Epidermal melanocyte (primary cell): ENCODE measurements around the gene ACBD6.

Source experiments
- DNase-seq: peaks from one replicate; pipeline ENCODE4 v3.0.0; 2011; ENCODE audit warnings: low spot score; ENCODE audit not compliant: insufficient read length

The ACBD6 gene

GRCh38 chr1:180257486-180257885 lies 244.9 kb downstream of the ACBD6 start:
- no peak for DNase-seq

- DNase-seq = no peak
Measured at GRCh38 chr1:180257028-180257386, 245.4 kb downstream of the ACBD6 start.

- no peak for DNase-seq
Measured at GRCh38 chr1:180256341-180257027, 245.9 kb downstream of the ACBD6 start.

- DNase-seq = no peak
Measured at GRCh38 chr1:180255536-180256340, 246.6 kb downstream of the ACBD6 start.

GRCh38 chr1:180254854-180255253 lies 247.5 kb downstream of the ACBD6 start:
- no peak for DNase-seq

GRCh38 chr1:180254496-180254819 lies 247.9 kb downstream of the ACBD6 start:
- DNase-seq = no peak

- no peak for DNase-seq
Measured at GRCh38 chr1:180253585-180254495, 248.5 kb downstream of the ACBD6 start.

- DNase-seq = no peak
Measured at GRCh38 chr1:180252638-180253536, 249.5 kb downstream of the ACBD6 start.

- no peak for DNase-seq
Measured at GRCh38 chr1:180251526-180252305, 250.7 kb downstream of the ACBD6 start.

GRCh38 chr1:180250883-180251509 lies 251.4 kb downstream of the ACBD6 start:
- no peak for DNase-seq

GRCh38 chr1:180250499-180250770 lies 251.9 kb downstream of the ACBD6 start:
- DNase-seq = no peak

GRCh38 chr1:180249725-180250498 lies 252.5 kb downstream of the ACBD6 start:
- no peak for DNase-seq

- DNase-seq = no peak
Measured at GRCh38 chr1:180248731-180249681, 253.4 kb downstream of the ACBD6 start.

GRCh38 chr1:180248176-180248575 lies 254.2 kb downstream of the ACBD6 start:
- no peak for DNase-seq

- DNase-seq = no peak
Measured at GRCh38 chr1:180247580-180247979, 254.8 kb downstream of the ACBD6 start.

- no peak for DNase-seq
Measured at GRCh38 chr1:180247061-180247460, 255.3 kb downstream of the ACBD6 start.

GRCh38 chr1:180246579-180246978 lies 255.8 kb downstream of the ACBD6 start:
- no peak for DNase-seq

GRCh38 chr1:180244840-180245239 lies 257.5 kb downstream of the ACBD6 start:
- no peak for DNase-seq
